ENCODE results near the gene FAM50B. TPM values are rescaled to one million over a fixed set of nuclear protein-coding genes. Genes with fewer than 3 reads are reported as not detected.

The FAM50B gene
- total and polyA plus RNA-seq, 2 of the 13 experiments (the other 11 are each of a cell fraction or from before 2014, with no cell fraction given), result 0.05 TPM; not detected in 1

- ATAC-seq, result peak; percentile 95
- TSS peak; percentile 93 for BruUV-seq (replicated peaks)
- TF ChIP-seq ZNF101 (CRISPR knock-in tag; IDR thresholded peaks at IDR 0.05; ENCODE audit: borderline replicate concordance, low read depth) (no peak), RXRA (CRISPR knock-in tag; IDR thresholded peaks at IDR 0.05) (peak; percentile 88), ZNF589 (CRISPR knock-in tag; conservative IDR thresholded peaks at IDR 0.05) (no peak), ZNF292 (CRISPR knock-in tag; IDR thresholded peaks at IDR 0.05; ENCODE audit: borderline replicate concordance, low read depth) (peak; percentile 95), ZNF256 (CRISPR knock-in tag; conservative IDR thresholded peaks at IDR 0.05) (no peak), CC2D1A (CRISPR knock-in tag; IDR thresholded peaks at IDR 0.05) (no peak), ZNF350 (CRISPR knock-in tag; IDR thresholded peaks at IDR 0.05; ENCODE audit: borderline replicate concordance, low read depth) (peak; percentile 56; the same call in 1 of the 2 replicates), HNRNPLL (IDR thresholded peaks at IDR 0.05; ENCODE audit: low read depth, low read length, poor library complexity, severe bottlenecking) (no peak), ZBTB7A (CRISPR knock-in tag; IDR thresholded peaks at IDR 0.05) (peak; percentile 71), CCAR2 (optimal IDR thresholded peaks at IDR 0.05; ENCODE audit: low read depth, low read length) (no peak), JUND (CRISPR knock-in tag; IDR thresholded peaks at IDR 0.05) (no peak; the same call in 1 of the 2 replicates), TIGD3 (CRISPR knock-in tag; IDR thresholded peaks at IDR 0.05; ENCODE audit: borderline replicate concordance) (no peak), HMG20A (CRISPR knock-in tag; IDR thresholded peaks at IDR 0.05; ENCODE audit: borderline replicate concordance) (peak; percentile 75; the same call in 1 of the 2 replicates), E2F1 (CRISPR knock-in tag; IDR thresholded peaks at IDR 0.05) (no peak)
- TF ChIP-seq, protein P1, sequence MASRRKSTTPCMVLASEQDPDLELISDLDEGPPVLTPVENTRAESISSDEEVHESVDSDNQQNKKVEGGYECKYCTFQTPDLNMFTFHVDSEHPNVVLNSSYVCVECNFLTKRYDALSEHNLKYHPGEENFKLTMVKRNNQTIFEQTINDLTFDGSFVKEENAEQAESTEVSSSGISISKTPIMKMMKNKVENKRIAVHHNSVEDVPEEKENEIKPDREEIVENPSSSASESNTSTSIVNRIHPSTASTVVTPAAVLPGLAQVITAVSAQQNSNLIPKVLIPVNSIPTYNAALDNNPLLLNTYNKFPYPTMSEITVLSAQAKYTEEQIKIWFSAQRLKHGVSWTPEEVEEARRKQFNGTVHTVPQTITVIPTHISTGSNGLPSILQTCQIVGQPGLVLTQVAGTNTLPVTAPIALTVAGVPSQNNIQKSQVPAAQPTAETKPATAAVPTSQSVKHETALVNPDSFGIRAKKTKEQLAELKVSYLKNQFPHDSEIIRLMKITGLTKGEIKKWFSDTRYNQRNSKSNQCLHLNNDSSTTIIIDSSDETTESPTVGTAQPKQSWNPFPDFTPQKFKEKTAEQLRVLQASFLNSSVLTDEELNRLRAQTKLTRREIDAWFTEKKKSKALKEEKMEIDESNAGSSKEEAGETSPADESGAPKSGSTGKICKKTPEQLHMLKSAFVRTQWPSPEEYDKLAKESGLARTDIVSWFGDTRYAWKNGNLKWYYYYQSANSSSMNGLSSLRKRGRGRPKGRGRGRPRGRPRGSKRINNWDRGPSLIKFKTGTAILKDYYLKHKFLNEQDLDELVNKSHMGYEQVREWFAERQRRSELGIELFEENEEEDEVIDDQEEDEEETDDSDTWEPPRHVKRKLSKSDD (CRISPR knock-in tag; IDR thresholded peaks at IDR 0.05; ENCODE audit: low read depth), result no peak
- TF ChIP-seq, protein P2, sequence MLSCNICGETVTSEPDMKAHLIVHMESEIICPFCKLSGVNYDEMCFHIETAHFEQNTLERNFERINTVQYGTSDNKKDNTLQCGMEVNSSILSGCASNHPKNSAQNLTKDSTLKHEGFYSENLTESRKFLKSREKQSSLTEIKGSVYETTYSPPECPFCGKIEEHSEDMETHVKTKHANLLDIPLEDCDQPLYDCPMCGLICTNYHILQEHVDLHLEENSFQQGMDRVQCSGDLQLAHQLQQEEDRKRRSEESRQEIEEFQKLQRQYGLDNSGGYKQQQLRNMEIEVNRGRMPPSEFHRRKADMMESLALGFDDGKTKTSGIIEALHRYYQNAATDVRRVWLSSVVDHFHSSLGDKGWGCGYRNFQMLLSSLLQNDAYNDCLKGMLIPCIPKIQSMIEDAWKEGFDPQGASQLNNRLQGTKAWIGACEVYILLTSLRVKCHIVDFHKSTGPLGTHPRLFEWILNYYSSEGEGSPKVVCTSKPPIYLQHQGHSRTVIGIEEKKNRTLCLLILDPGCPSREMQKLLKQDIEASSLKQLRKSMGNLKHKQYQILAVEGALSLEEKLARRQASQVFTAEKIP (CRISPR knock-in tag; IDR thresholded peaks at IDR 0.05; ENCODE audit: borderline replicate concordance), result no peak
These were observed 42.8 kb upstream of the FAM50B start for GRCh38 chr6:3806169-3806922.

More at GRCh38 chr6:3806169-3806922, 42.8 kb upstream of the FAM50B start:
- Histone ChIP-seq H3K27ac (ENCODE audit: extremely low read length, insufficient read depth, low read length) (peak overlapping the region; percentile 99), H3K4me1 (ENCODE audit: insufficient read depth, low read length) (peaks cover 63% of the 10 kb centered on the region), H3K9ac (ENCODE audit: insufficient read depth, low read depth, low read length) (peak overlapping the region; percentile 86), H3K27me3 (ENCODE audit: control insufficient read depth in 1 of 2, insufficient read depth in 2 of 2, low read length in 2 of 2) (no peaks in the 10 kb centered on the region), H4K20me1 (ENCODE audit: insufficient read depth, low read length) (no peaks in the 10 kb centered on the region), H3K79me2 (ENCODE audit: insufficient read depth, low read length) (no peaks in the 10 kb centered on the region), H3K4me3 (replicated peaks in 1 of 3; ENCODE audit: insufficient read depth in 1 of 3, low read depth in 2 of 3, low read length in 3 of 3) (peak overlapping the region; percentile 40 to 63 (median 44); a peak in 5 of 6 replicates), H3K36me3 (replicated peaks in 1 of 2; ENCODE audit: control insufficient read depth in 1 of 2, insufficient read depth in 2 of 2, low read length in 2 of 2) (no peaks in the 10 kb centered on the region), H3K4me2 (ENCODE audit: low read depth, low read length) (peak overlapping the region; percentile 93), H3K9me3 (ENCODE audit: low read length) (no peaks in the 10 kb centered on the region), H2AFZ (ENCODE audit: low read length) (no peak overlapping the region)
- DNase-seq (ENCODE audit: low spot score) (peak; percentile 95), FAIRE-seq (peak; percentile 97)
- POLR2A ChIA-PET, result interaction anchor here (0.8 to 3.8 kb wide), 21 partner anchors 9 to 215 kb away, joined by 3 to 40 read pairs (median 5); a partner anchor contains a TSS
- in situ Hi-C loops (cut with HindIII; ENCODE audit: extremely low pct_ligation_motif_present, low pct_unique_long_range_greater_than_20kb), result no loop called here
- CTCF ChIA-PET (ENCODE audit: low intra/inter-chr PET ratio, low total read pairs), result no interaction called here
- under 1% methylated on average over 8 of the region's 15 CpGs for WGBS (ENCODE audit: low lambda C conversion rate)
- intact Hi-C loops (cut with micrococcal nuclease; ENCODE audit: unreplicated experiment), result loop anchor here (1.0 to 5.0 kb wide), 3 partner anchors 17 to 54 kb away; partner anchors contain the start of gene PXDC1

Measured in HepG2 (cell line).